ENCODE results near the gene COBL. TPM values are rescaled to one million over a fixed set of nuclear protein-coding genes. Genes with fewer than 3 reads are reported as not detected.

The COBL gene
- total RNA-seq, 1 experiment from 2014 or later = 0.39 TPM

- Histone ChIP-seq H3K4me3 (ENCODE audit: low read depth in 2 of 2, low read length in 2 of 2) (no peak overlapping the region), H3K27ac (ENCODE audit: low read length) (no peak overlapping the region), H3K36me3 (ENCODE audit: control insufficient read depth, insufficient read depth, low read length) (no peaks in the 10 kb centered on the region), H3K27me3 (ENCODE audit: control insufficient read depth, insufficient read depth, low read length) (no peaks in the 10 kb centered on the region), H3K9me3 (ENCODE audit: control insufficient read depth, insufficient read depth, low read depth, low read length) (no peaks in the 10 kb centered on the region), H3K4me1 (ENCODE audit: control insufficient read depth, insufficient read depth, low read length) (no peaks in the 10 kb centered on the region)
- TF ChIP-seq SIN3A (IDR thresholded peaks at IDR 0.05; ENCODE audit: borderline replicate concordance, insufficient read depth, low read depth, low read length) = no peak
- TF ChIP-seq REST (IDR thresholded peaks at IDR 0.05; ENCODE audit: insufficient read depth in 1 of 2, low read depth in 2 of 2, low read length in 1 of 2) = no peak
- TF ChIP-seq POLR2AphosphoS5 (IDR thresholded peaks at IDR 0.05; ENCODE audit: low read depth, low read length) = no peak
- no peak for TF ChIP-seq CTCF (IDR thresholded peaks at IDR 0.05)
- TF ChIP-seq TCF7L2 (IDR thresholded peaks at IDR 0.05; ENCODE audit: low read depth, low read length) = no peak
- ATAC-seq (no peak), DNase-seq (ENCODE audit: low read depth, low spot score) (no peak)
- intact Hi-C loops (cut with micrococcal nuclease; ENCODE audit: unreplicated experiment) (no loop called here), in situ Hi-C loops (cut with HindIII; ENCODE audit: low pct_unique_long_range_greater_than_20kb, low sequenced_read_pairs) (no loop called here)
- BruUV-seq (replicated peaks) = no TSS peak
- CTCF ChIA-PET = no interaction called here
- POLR2A ChIA-PET = no interaction called here
Observed at GRCh38 chr7:51290702-51291540, 25.7 kb downstream of the COBL start.

- no peaks in the 10 kb centered on the region for H3K9me3 ChIP-seq (ENCODE audit: control insufficient read depth, insufficient read depth, low read depth, low read length)
- intact Hi-C loops (cut with micrococcal nuclease; ENCODE audit: unreplicated experiment) = no loop called here
- in situ Hi-C loops (cut with HindIII; ENCODE audit: low pct_unique_long_range_greater_than_20kb, low sequenced_read_pairs) = no loop called here
Observed at GRCh38 chr7:51290304-51290637, 26.3 kb downstream of the COBL start.

More at GRCh38 chr7:51290304-51290637, 26.3 kb downstream of the COBL start:
- H3K36me3 ChIP-seq (ENCODE audit: control insufficient read depth, insufficient read depth, low read length) = no peaks in the 10 kb centered on the region
- H3K27me3 ChIP-seq (ENCODE audit: control insufficient read depth, insufficient read depth, low read length) = no peaks in the 10 kb centered on the region
- no peak for TF ChIP-seq TCF7L2 (IDR thresholded peaks at IDR 0.05; ENCODE audit: low read depth, low read length)
- TF ChIP-seq CTCF (IDR thresholded peaks at IDR 0.05) = no peak
- ATAC-seq (no peak), DNase-seq (ENCODE audit: low read depth, low spot score) (no peak)
- no peaks in the 10 kb centered on the region for H3K4me1 ChIP-seq (ENCODE audit: control insufficient read depth, insufficient read depth, low read length)
- no TSS peak for BruUV-seq (replicated peaks)
- ChIA-PET POLR2A (no interaction called here), CTCF (no interaction called here)
- no peak overlapping the region for H3K27ac ChIP-seq (ENCODE audit: low read length)
- no peak overlapping the region for H3K4me3 ChIP-seq (ENCODE audit: low read depth in 2 of 2, low read length in 2 of 2)
